GM18520 (cell line): ENCODE measurements around the gene MAPK1.
"Not testable (repeated sequence)": the region's sequence is repeated elsewhere in the genome, so short reads cannot be mapped to it uniquely, and the experiment has no call there.

Experiments
- ATAC-seq: cut with Tn5 transposase; IDR thresholded peaks from one replicate; pipeline ENCODE4 v1.9.1; 2021; ENCODE audit not compliant: unreplicated experiment

The MAPK1 gene

GRCh38 chr22:21849489-21849888 is 18.0 kb downstream of the MAPK1 start:
- ATAC-seq: no peak

- ATAC-seq: not testable (repeated sequence)
Measured at GRCh38 chr22:21848057-21848456, 19.4 kb downstream of the MAPK1 start.

- ATAC-seq: no peak
Measured at GRCh38 chr22:21845558-21846453, 21.6 kb downstream of the MAPK1 start.

GRCh38 chr22:21842946-21843345 is 24.5 kb downstream of the MAPK1 start:
- no peak for ATAC-seq

GRCh38 chr22:21841422-21841821 is 26.0 kb downstream of the MAPK1 start:
- ATAC-seq: no peak

GRCh38 chr22:21840236-21840823 is 27.1 kb downstream of the MAPK1 start:
- ATAC-seq: no peak

GRCh38 chr22:21839765-21840140 is 27.7 kb downstream of the MAPK1 start:
- no peak for ATAC-seq

GRCh38 chr22:21839104-21839764 is 28.2 kb downstream of the MAPK1 start:
- ATAC-seq: not testable (repeated sequence)

GRCh38 chr22:21837248-21837979 is 30.0 kb downstream of the MAPK1 start:
- no peak for ATAC-seq

- not testable (repeated sequence) for ATAC-seq
Measured at GRCh38 chr22:21836486-21836885, 31.0 kb downstream of the MAPK1 start.

GRCh38 chr22:21835378-21835777 is 32.1 kb downstream of the MAPK1 start:
- ATAC-seq: no peak

- ATAC-seq: no peak
Measured at GRCh38 chr22:21834869-21835268, 32.6 kb downstream of the MAPK1 start.

GRCh38 chr22:21832291-21833290 is 34.9 kb downstream of the MAPK1 start:
- no peak for ATAC-seq

GRCh38 chr22:21829523-21829922 is 37.9 kb downstream of the MAPK1 start:
- ATAC-seq: no peak

- no peak for ATAC-seq
Measured at GRCh38 chr22:21828268-21828638, 39.2 kb downstream of the MAPK1 start.

GRCh38 chr22:21827628-21828267 is 39.7 kb downstream of the MAPK1 start:
- ATAC-seq: no peak

GRCh38 chr22:21826204-21826603 is 41.2 kb downstream of the MAPK1 start:
- no peak for ATAC-seq

- ATAC-seq: not testable (repeated sequence)
Measured at GRCh38 chr22:21824962-21825361, 42.5 kb downstream of the MAPK1 start.

- no peak for ATAC-seq
Measured at GRCh38 chr22:21824445-21824912, 43.0 kb downstream of the MAPK1 start.
